MM.1S (cell line): ENCODE measurements around the gene CPA3.

Source experiments
- CTCF ChIP-seq: fragments of 300-600 bp; sonication (generic); IDR thresholded peaks from 2 replicates; pipeline ENCODE4 v1.5.1; 2016; ENCODE audit warnings: antibody characterized with exemption, low read length, mixed read lengths
- EZH2 ChIP-seq: fragments of 300-600 bp; sonication (generic); optimal IDR thresholded peaks from 2 replicates; pipeline ENCODE3; 2017; ENCODE audit warnings: low read depth, mild to moderate bottlenecking, antibody characterized with exemption, low read length, mixed read lengths
- EZH2phosphoT487 ChIP-seq: fragments of 300-600 bp; sonication (generic); IDR thresholded peaks from 2 replicates; pipeline ENCODE4 v1.6.1; 2018; ENCODE audit warnings: antibody characterized with exemption, low read length

- TF ChIP-seq CTCF: no peak
- no peak for TF ChIP-seq EZH2phosphoT487
- no peak for TF ChIP-seq EZH2
Observed at GRCh38 chr3:148857316-148857715, 7.8 kb upstream of the CPA3 start.
